B cell (primary cell): Measurements from ENCODE around the gene MDK.

Experiments
- EZH2 ChIP-seq: IDR thresholded peaks from 2 replicates; pipeline ENCODE4 v1.6.1; 2012; ENCODE audit warnings: borderline replicate concordance, low read depth, mild to moderate bottlenecking, moderate library complexity, low read length; ENCODE audit not compliant: insufficient read depth, poor library complexity, severe bottlenecking
- TF ChIP-seq, protein P1 (sequence below): fragments of 200-600 bp; IDR thresholded peaks from one replicate; pipeline ENCODE4 v1.8.0; 2022; ENCODE audit warnings: antibody characterized with exemption, mild to moderate bottlenecking

DNA sequence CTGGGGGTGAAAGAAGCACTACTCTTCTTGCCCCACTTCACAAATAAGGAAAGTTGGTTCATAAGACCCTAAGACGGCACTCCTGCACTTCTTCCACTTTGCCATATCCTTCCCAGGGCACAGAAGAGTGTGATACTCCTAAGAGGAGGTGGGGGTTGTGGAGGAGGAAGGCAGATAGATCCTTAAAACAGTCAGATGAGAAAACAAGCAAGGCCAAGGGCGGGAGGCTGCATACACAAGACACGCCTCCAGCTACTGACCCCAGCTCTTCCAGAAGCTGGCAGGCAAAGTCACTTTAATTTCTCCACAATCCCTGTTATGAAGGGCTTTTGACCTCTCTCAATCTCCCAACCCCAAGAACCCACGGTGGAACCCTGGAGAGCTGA, 11.8 kb downstream of the MDK start:
- TF ChIP-seq, protein P1, sequence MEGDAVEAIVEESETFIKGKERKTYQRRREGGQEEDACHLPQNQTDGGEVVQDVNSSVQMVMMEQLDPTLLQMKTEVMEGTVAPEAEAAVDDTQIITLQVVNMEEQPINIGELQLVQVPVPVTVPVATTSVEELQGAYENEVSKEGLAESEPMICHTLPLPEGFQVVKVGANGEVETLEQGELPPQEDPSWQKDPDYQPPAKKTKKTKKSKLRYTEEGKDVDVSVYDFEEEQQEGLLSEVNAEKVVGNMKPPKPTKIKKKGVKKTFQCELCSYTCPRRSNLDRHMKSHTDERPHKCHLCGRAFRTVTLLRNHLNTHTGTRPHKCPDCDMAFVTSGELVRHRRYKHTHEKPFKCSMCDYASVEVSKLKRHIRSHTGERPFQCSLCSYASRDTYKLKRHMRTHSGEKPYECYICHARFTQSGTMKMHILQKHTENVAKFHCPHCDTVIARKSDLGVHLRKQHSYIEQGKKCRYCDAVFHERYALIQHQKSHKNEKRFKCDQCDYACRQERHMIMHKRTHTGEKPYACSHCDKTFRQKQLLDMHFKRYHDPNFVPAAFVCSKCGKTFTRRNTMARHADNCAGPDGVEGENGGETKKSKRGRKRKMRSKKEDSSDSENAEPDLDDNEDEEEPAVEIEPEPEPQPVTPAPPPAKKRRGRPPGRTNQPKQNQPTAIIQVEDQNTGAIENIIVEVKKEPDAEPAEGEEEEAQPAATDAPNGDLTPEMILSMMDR, result no peak
- TF ChIP-seq EZH2, result no peak
